Stimulated activated CD4-positive, alpha-beta T cell treated with anti-CD3 and anti-CD28 coated beads, TNF-alpha, amount 100 ng/mL, for 48 hours (primary cell): ENCODE measurements around the gene MAST4.

Source experiments
- DNase-seq, 3 donors: peaks; one replicate each; pipeline ENCODE4 v3.0.0-alpha.2; 2020; ENCODE audit warnings: low read depth in 3 of 3

MAST4 gene

DNA sequence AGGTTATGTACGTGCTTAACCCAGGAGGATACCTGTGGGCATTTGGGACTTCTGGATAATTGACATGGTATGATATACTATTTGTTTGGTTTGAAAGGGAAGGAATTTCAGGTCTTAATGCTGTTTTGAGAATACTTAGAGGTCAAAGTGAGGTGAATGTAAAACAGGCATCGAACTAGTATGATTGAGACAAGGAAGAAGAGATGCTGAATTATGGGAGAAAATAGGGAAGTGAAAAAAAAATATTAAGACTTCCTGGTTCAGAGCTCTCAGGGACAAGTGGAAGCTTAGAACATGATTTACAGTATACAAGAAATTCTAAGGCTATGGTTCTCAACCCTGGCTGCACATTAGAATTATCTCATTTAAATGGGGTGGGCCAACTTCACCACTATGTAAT lies 485.1 kb downstream of the MAST4 start:
- DNase-seq, result no peak

DNA sequence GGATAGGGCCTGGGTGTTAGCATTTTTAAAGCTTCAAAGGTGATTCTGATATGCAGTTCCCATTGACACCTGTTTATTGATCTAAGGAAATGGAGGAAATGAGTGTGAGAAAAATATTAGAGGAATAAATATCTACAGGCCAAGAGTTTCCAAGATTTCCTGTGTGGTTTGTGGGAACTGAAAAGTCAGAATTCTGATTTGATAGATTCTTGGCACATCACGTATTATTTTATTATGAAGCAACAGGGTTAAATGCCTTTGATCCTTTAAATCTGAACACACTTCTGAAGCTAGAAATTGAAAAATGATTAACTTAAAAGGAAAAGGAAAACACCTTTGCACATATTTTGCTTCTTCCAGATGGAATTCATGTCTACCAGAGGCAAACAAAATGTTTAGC lies 486.7 kb downstream of the MAST4 start:
- no peak for DNase-seq

DNA sequence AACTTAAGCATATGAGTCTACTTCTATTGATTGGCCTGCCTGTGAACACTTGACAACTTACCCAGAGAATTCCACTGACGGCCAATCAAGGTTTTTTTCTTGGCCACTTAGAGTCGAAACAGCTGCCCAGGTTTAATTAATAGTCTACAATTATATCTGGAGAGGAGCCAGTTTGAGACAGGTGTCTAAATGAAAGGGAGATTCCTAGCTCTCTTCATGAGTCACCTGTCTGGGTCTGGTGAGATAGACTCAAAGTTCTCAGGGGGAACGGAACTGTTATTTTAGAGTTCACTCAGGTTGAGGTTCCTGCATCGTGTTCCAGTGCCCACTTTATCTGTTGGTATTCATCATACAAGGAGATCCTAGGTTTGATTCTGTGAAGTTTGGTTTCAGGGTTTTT lies 489.4 kb downstream of the MAST4 start:
- DNase-seq, result no peak

DNA sequence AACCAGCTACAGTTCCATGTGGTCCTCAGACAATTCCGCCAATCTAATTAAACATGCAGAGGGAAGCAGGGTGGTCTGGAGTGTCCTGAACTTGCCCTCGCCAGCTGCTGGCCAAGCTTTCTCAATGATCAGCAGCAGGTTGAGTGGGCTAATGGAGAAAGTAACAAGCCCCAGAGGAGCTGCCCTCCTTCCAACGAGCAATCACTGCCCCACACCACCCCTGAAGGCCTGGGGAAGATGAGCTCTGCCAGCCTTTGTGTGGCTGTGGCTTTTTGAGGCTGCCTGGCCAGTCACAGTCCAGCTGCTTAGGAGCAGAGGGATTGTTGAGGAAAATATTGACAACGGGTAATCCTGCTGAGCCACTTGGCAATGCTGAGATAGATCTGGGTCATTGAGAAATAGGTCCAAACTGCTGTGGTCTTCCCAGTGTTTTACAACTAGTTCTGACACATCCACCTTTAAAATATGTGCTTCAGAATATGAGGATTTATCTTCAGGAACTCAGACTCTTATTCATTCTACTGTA lies 493.1 kb downstream of the MAST4 start:
- DNase-seq, result no peak

- DNase-seq, result no peak
Measured at GRCh38 chr5:67090040-67090439, 493.8 kb downstream of the MAST4 start.

DNA sequence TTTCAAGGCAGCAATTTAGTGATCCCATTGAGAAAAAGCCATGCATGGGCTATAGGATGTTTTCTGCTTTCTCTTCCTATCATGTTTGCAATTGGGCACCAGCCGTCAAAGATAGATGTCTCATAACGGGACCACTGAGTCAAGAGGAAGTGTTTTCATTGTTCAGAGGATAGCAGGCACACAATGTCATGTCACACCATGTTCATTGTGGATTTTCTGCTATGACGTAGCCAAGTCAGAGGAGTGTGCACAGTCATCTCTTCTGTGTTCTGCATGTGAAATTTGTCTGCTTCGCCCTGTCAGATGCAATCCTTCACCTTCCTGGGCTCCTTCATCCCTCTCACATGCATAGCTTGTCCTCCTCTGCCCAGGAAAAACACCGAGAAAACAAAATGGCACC lies 494.4 kb downstream of the MAST4 start:
- DNase-seq, result no peak

DNA sequence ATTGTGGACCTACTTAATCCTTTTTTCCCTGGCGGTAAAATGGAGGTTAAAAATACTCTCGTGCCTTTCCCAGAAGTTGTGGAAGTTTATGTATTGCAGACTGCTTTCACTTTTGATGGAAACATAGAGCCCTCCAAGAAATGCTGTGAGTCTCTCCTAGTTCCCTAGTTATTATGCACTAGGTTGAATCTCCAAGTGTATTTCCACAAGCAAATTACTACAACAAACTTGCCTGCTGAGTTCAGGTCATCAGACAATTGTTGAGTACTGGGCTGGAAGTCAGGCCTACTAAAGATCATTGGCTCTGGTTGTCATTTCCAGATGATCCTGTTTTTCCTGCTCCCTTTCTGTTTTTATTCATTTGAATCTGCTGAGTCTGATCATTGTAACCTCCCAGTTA lies 496.3 kb downstream of the MAST4 start:
- DNase-seq, result no peak

DNA sequence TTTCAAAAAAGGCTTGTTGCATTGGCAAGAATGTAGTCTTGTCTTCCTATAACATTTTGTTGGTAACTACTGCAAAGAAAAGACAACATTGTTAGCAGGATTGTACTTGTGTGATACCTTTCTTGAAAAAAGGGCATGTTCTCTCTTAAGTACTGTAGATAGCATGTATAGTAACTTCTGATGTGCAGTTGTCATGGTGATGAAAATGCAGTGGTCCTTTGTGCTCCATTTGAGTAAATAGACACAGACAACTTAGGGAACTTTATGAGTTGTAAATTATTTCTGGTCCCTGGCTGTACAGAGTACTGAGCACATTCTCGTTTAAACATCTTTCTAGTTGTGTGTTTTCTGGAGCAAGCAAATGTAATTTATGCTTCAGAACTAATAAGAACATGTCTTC lies 497.1 kb downstream of the MAST4 start:
- no peak for DNase-seq

- no peak for DNase-seq
Measured at GRCh38 chr5:67094476-67095300, 498.5 kb downstream of the MAST4 start.

DNA sequence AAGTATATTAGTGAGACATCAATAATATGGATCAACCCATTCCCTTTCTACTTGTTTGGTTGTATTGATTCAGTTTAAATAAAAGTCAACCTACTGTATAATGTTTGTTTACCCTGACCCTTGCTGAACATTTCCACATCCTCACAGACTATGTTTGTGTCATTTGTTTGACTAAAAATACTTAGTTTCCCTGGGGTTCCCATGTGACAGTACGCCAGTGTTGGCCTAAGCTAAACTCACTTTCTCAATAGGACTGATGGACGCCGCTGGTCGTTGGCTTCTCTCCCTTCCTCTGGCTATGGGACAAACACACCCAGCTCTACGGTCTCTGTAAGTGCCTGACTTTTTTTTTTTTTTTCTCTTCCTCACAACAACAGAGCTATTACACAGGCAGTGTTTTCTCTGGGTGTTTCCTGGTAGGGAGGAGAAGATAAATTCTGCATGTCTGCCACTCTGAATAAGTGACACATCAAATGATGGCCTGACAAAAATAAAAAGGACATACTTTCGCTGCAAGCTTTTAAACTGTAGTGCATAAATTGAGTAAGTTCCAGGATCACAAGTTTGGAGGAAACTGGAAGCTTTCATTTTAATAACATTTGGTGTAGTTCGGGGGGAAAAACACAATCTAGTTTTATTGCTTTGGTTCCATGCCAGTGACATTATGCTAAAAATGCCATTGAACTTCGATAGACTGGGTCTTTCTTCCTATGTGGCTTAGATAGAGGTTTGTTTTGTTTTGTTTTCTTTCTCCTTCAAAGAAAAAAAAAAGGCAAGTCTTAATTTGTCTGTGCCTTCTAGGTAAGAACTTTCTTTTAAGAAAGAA lies 499.4 kb downstream of the MAST4 start:
- no peak for DNase-seq

DNA sequence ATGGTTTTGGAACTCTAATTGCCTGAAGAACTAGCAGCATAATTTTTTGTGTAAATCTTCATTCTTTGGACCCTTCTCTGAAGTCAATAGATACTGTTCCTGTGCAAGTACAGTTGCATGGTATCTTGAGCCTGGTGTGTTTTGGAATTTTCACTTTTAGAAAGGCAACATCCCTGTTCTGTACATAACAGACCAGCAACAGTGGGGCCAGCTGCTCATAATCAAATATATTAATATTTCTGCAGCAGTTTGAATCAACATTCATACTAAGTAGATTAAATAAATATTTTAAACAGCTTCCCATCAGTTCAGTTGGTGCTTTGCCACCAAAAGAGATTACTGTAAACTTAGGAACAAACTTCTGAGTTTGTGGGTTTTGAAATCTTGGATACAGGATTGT lies 502.5 kb downstream of the MAST4 start:
- DNase-seq, result no peak

- peak; percentile 5 to 9 (median 7) for DNase-seq
Measured at GRCh38 chr5:67100301-67100700, 504.1 kb downstream of the MAST4 start.

GRCh38 chr5:67102708-67103107 lies 506.5 kb downstream of the MAST4 start:
- no peak for DNase-seq

- DNase-seq, result no peak
Measured at GRCh38 chr5:67104859-67105258, 508.7 kb downstream of the MAST4 start.

DNA sequence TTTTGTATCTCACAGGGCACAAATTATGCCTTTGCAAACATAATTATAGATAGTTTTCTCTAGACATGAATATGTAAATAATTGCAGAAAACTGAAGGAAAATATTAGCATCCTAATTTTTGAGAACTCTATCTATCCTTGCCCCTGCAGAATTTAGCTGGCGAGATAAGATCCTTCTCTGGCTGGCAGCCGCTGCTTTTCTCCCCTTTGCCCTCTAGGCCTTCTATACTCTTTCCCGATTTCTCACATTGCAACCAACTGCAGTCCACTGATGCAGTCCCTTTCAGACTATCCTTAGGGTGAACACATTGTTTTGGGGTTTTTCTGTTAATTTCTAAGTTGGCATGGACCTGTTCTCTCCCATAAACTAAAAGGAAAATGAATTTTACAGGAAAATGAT lies 509.1 kb downstream of the MAST4 start:
- DNase-seq, result no peak

DNA sequence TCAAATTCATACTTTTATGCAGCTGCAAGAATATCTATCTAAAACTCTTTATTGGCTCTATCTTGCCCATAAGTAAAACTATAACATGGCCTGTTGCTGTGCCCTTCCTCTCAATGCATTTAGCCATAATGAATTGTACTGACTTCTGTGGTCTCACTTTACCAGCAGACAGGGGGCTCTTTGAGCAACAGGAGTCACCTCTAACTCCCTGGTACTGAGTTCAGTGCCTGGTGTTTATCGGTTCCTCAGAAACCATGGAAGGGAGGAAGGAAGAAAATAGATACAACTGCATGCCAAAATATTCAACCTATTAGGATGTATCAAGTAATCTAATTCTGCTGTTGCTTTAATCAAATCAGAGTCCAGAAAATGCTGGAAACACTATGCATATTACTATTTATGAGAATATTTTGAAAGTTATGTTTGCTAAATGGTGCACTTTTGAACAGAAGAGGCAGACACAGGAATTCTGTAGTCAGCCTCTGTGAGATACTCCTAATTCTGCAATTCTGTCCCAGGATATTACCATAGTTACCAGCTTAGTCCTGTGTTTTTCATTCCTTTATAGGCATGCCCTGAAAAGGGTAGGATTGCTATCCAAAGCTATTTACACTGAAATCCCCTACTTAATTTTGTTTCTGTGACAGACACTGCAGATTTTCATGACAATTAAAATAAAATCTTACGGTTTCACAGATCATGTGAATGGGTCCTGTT lies 510.6 kb downstream of the MAST4 start:
- no peak for DNase-seq

GRCh38 chr5:67111779-67112178 lies 515.6 kb downstream of the MAST4 start:
- no peak for DNase-seq

- no peak for DNase-seq
Measured at GRCh38 chr5:67115246-67115645, 519.1 kb downstream of the MAST4 start.

DNA sequence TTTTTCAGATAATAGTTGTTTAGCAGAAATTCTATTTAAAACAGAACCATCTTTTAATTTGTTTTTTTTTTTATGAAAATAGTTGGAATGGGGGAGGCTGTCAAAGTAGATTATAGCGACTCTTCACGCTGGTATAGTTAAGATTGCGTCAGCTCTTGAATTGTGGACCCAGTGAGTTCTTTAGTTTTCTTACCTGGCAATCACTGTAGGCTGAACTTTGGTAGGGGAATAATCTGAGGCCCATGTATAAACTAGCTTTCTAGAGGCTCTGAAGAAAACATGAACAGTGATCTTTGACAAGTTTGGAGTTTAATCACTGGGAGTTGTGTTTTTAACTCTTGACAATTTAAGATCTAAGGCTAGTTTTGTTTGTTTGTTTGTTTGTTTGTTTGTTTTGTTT lies 519.6 kb downstream of the MAST4 start:
- DNase-seq, result no peak

DNA sequence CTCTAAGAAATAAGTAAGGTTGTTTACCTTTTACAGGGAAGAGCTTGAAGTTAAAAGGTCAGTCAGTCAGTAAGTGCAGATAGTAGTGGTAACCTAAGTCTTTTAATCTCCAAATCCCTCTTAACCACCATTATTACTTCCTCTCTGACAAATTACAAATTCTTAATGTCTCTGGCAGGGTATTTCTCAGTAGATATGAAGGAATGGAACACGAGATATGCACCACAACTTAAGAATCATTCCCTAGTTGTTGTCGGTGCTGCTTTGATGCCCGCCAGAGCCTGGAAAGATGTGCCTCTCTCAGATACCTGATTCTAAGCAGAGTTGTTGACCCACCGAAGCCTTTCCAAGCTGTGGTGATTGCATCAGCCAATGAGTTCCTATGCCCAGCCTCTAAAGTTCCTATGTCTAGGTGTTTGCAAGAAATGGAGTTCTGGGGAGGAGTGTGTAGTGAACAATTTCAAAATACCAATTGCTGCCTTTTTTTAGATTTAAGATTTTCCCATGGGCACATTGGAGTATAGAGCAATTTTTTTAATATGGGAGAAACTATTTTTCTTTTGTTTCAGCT lies 521.9 kb downstream of the MAST4 start:
- no peak for DNase-seq

- no peak for DNase-seq
Measured at GRCh38 chr5:67119010-67119409, 522.8 kb downstream of the MAST4 start.

- no peak for DNase-seq
Measured at GRCh38 chr5:67120032-67120431, 523.8 kb downstream of the MAST4 start.
